Measurements from ENCODE around the gene HMX3. TPM values are rescaled to one million over a fixed set of nuclear protein-coding genes. Genes with fewer than 3 reads are reported as not detected.

The HMX3 gene
- total RNA-seq, 2 experiments from 2014 or later, result 0.34 TPM; not detected in 1

GRCh38 chr10:123109466-123109865 lies 26.3 kb upstream of the HMX3 start:
- Mint-ChIP-seq H3K9me3 (no peaks in the 10 kb centered on the region), H3K36me3 (ENCODE audit: low read depth) (no peaks in the 10 kb centered on the region), H3K27me3 (peaks cover 50% of the 10 kb centered on the region), H3K4me3 (no peak overlapping the region), H3K4me1 (ENCODE audit: low read depth) (no peaks in the 10 kb centered on the region), H3K27ac (no peak overlapping the region)
- CTCF ChIA-PET, result no interaction called here
- DNase-seq, result no peak
- POLR2A ChIA-PET, result no interaction called here
- Histone ChIP-seq H3K9me3 (ENCODE audit: control insufficient read depth in 1 of 2, insufficient read depth in 1 of 2, low read length in 2 of 2) (no peaks in the 10 kb centered on the region), H3K4me1 (ENCODE audit: insufficient read depth, low read length) (no peaks in the 10 kb centered on the region), H3K36me3 (ENCODE audit: insufficient read depth, low read length) (no peaks in the 10 kb centered on the region), H3K27me3 (ENCODE audit: control insufficient read depth in 1 of 2, insufficient read depth in 2 of 2, low read length in 2 of 2) (peaks cover 5 to 7% of the 10 kb centered on the region in 2 experiments), H3K27ac (ENCODE audit: low read depth in 1 of 2, low read length in 2 of 2) (no peak overlapping the region), H3K4me3 (ENCODE audit: low read length) (no peak overlapping the region)
- no peak for TF ChIP-seq CTCF (IDR thresholded peaks at IDR 0.05)
- ATAC-seq (ENCODE audit: poor library complexity), result no peak
- intact Hi-C loops (cut with DNase I, micrococcal nuclease), result no loop called here

GRCh38 chr10:123117644-123118417 lies 17.9 kb upstream of the HMX3 start:
- Histone ChIP-seq H3K9me3 (ENCODE audit: control insufficient read depth in 1 of 2, insufficient read depth in 1 of 2, low read length in 2 of 2) (peaks cover 0 to 8% of the 10 kb centered on the region in 2 experiments), H3K27ac (ENCODE audit: low read depth in 1 of 2, low read length in 2 of 2) (no peak overlapping the region), H3K27me3 (ENCODE audit: control insufficient read depth in 1 of 2, insufficient read depth in 2 of 2, low read length in 2 of 2) (peaks cover 26 to 32% of the 10 kb centered on the region in 2 experiments), H3K4me3 (ENCODE audit: low read length) (no peak overlapping the region), H3K4me1 (ENCODE audit: insufficient read depth, low read length) (peaks cover 4% of the 10 kb centered on the region), H3K36me3 (ENCODE audit: insufficient read depth, low read length) (no peaks in the 10 kb centered on the region)
- no peak for DNase-seq
- Mint-ChIP-seq H3K4me1 (ENCODE audit: low read depth) (no peaks in the 10 kb centered on the region), H3K27me3 (peaks cover 66% of the 10 kb centered on the region), H3K4me3 (no peak overlapping the region), H3K9me3 (no peaks in the 10 kb centered on the region), H3K36me3 (ENCODE audit: low read depth) (no peaks in the 10 kb centered on the region), H3K27ac (no peak overlapping the region)
- TF ChIP-seq CTCF (IDR thresholded peaks at IDR 0.05), result no peak
- POLR2A ChIA-PET, result no interaction called here
- CTCF ChIA-PET, result no interaction called here
- intact Hi-C loops (cut with DNase I, micrococcal nuclease), result no loop called here
- no peak for ATAC-seq (ENCODE audit: poor library complexity)

- intact Hi-C loops (cut with DNase I, micrococcal nuclease), result no loop called here
- Histone ChIP-seq H3K27ac (ENCODE audit: low read depth in 1 of 2, low read length in 2 of 2) (no peak overlapping the region), H3K4me1 (ENCODE audit: insufficient read depth, low read length) (peaks cover 4% of the 10 kb centered on the region), H3K4me3 (ENCODE audit: low read length) (no peak overlapping the region), H3K9me3 (ENCODE audit: control insufficient read depth in 1 of 2, insufficient read depth in 1 of 2, low read length in 2 of 2) (peaks cover 0 to 8% of the 10 kb centered on the region in 2 experiments), H3K36me3 (ENCODE audit: insufficient read depth, low read length) (no peaks in the 10 kb centered on the region), H3K27me3 (ENCODE audit: control insufficient read depth in 1 of 2, insufficient read depth in 2 of 2, low read length in 2 of 2) (peaks cover 26 to 29% of the 10 kb centered on the region in 2 experiments)
- ChIA-PET POLR2A (no interaction called here), CTCF (no interaction called here)
- no peaks in the 10 kb centered on the region for H3K36me3 Mint-ChIP-seq (ENCODE audit: low read depth)
- no peak for ATAC-seq (ENCODE audit: poor library complexity)
- H3K4me3 Mint-ChIP-seq, result no peak overlapping the region
- TF ChIP-seq CTCF (IDR thresholded peaks at IDR 0.05), result no peak
- H3K9me3 Mint-ChIP-seq, result no peaks in the 10 kb centered on the region
- DNase-seq, result no peak
- peaks cover 65% of the 10 kb centered on the region for H3K27me3 Mint-ChIP-seq
- no peak overlapping the region for H3K27ac Mint-ChIP-seq
- H3K4me1 Mint-ChIP-seq (ENCODE audit: low read depth), result no peaks in the 10 kb centered on the region
Measured at GRCh38 chr10:123119081-123119480, 16.7 kb upstream of the HMX3 start.
